Measurements from ENCODE around the gene KHDRBS1. TPM values are rescaled to one million over a fixed set of nuclear protein-coding genes. Genes with fewer than 3 reads are reported as not detected.
"Not testable (repeated sequence)": the region's sequence is repeated elsewhere in the genome, so short reads cannot be mapped to it uniquely, and the experiment has no call there.

The KHDRBS1 gene
- total and polyA plus RNA-seq, 2 experiments from 2014 or later, result 191 to 251 TPM

DNA sequence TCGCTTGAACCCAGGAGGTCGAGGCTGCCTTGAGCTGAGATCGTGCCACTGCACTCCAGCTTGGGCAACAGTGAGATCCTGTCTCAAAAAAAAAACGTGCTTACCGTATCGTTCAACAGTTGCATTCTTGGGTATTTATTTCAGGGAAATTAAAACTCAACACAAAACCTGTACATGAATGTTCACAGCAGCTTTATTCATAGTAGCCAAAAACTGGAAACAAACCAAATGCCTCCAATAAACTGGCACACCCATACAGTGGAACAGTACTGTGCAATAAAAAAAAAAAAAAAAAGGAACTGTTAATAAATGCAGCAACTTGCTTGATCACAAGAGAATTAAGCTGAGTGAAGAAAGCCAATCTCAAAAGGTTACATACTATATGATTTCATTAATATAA, 6.7 kb downstream of the KHDRBS1 start:
- no peak overlapping the region for H3K4me2 ChIP-seq
- H4K20me1 ChIP-seq (replicated peaks; ENCODE audit: insufficient read depth), result peaks cover 99% of the 10 kb centered on the region
- H3K36me3 ChIP-seq (ENCODE audit: insufficient read depth), result peaks cover 10% of the 10 kb centered on the region
- no peak overlapping the region for H3K4me3 ChIP-seq
- no peak overlapping the region for H3K4me3 Mint-ChIP-seq
- peaks cover 12% of the 10 kb centered on the region for H3F3A ChIP-seq (replicated peaks; ENCODE audit: low read depth)
- ATAC-seq (no peak), DNase-seq (ENCODE audit: low spot score) (no peak)
- TF ChIP-seq EZH2phosphoT487 (IDR thresholded peaks at IDR 0.05; ENCODE audit: unreplicated experiment) (no peak), ZNF331 (CRISPR knock-in tag; IDR thresholded peaks at IDR 0.05; ENCODE audit: low read depth) (no peak), JUNB (IDR thresholded peaks at IDR 0.05; ENCODE audit: unreplicated experiment) (no peak), EZH2 (IDR thresholded peaks at IDR 0.05; ENCODE audit: low read depth, unreplicated experiment) (no peak)
- TF ChIP-seq, protein P1, sequence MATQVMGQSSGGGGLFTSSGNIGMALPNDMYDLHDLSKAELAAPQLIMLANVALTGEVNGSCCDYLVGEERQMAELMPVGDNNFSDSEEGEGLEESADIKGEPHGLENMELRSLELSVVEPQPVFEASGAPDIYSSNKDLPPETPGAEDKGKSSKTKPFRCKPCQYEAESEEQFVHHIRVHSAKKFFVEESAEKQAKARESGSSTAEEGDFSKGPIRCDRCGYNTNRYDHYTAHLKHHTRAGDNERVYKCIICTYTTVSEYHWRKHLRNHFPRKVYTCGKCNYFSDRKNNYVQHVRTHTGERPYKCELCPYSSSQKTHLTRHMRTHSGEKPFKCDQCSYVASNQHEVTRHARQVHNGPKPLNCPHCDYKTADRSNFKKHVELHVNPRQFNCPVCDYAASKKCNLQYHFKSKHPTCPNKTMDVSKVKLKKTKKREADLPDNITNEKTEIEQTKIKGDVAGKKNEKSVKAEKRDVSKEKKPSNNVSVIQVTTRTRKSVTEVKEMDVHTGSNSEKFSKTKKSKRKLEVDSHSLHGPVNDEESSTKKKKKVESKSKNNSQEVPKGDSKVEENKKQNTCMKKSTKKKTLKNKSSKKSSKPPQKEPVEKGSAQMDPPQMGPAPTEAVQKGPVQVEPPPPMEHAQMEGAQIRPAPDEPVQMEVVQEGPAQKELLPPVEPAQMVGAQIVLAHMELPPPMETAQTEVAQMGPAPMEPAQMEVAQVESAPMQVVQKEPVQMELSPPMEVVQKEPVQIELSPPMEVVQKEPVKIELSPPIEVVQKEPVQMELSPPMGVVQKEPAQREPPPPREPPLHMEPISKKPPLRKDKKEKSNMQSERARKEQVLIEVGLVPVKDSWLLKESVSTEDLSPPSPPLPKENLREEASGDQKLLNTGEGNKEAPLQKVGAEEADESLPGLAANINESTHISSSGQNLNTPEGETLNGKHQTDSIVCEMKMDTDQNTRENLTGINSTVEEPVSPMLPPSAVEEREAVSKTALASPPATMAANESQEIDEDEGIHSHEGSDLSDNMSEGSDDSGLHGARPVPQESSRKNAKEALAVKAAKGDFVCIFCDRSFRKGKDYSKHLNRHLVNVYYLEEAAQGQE (IDR thresholded peaks at IDR 0.05; ENCODE audit: unreplicated experiment), result no peak
- peaks cover 15% of the 10 kb centered on the region for H3K4me1 Mint-ChIP-seq
- peaks cover 18% of the 10 kb centered on the region for H3K4me1 ChIP-seq (ENCODE audit: insufficient read depth)
- H3K27me3 ChIP-seq (ENCODE audit: insufficient read depth), result no peaks in the 10 kb centered on the region
- H3K9me3 Mint-ChIP-seq, result no peaks in the 10 kb centered on the region
- peaks cover 2% of the 10 kb centered on the region for H3K27me3 Mint-ChIP-seq (ENCODE audit: insufficient read depth, low read depth, poor library complexity)
- H3K79me2 ChIP-seq (replicated peaks; ENCODE audit: insufficient read depth), result peaks cover 100% of the 10 kb centered on the region
- H3K9me2 ChIP-seq (ENCODE audit: insufficient read depth), result no peaks in the 10 kb centered on the region
- H3K36me3 Mint-ChIP-seq (ENCODE audit: low read depth), result peaks cover 40% of the 10 kb centered on the region
- no peak overlapping the region for H3K27ac ChIP-seq (ENCODE audit: low read depth)
- no peak overlapping the region for H2AFZ ChIP-seq
- H3K27ac Mint-ChIP-seq, result no peak overlapping the region

DNA sequence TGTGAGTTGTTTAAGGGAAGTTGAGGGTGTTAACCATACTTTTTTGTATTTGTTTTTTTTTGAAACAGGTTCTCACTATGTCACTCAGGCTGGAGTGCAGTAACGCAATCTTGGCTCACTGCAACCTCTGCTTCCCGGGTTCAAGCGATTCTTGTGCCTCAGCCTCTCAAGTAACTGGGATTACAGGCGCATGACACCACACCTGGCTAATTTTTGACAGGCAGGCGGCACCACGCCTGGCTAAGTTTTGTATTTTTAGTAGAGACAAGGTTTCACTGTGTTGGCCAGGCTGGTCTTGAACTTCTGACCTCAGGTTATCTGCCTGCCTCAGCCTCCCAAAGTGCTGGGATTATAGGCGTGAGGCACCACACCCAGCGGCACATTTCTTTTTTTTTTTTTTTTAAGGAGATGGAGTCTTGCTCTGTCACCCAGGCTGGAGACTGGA, 7.9 kb downstream of the KHDRBS1 start:
- not testable (repeated sequence) for ATAC-seq; H3K4me1 Mint-ChIP-seq; H3K27ac ChIP-seq (ENCODE audit: low read depth); H3K9me3 Mint-ChIP-seq; H3K27me3 ChIP-seq (ENCODE audit: insufficient read depth); H3K4me3 ChIP-seq; H3K9me2 ChIP-seq (ENCODE audit: insufficient read depth); H3K4me3 Mint-ChIP-seq; H3K27me3 Mint-ChIP-seq (ENCODE audit: insufficient read depth, low read depth, poor library complexity); H2AFZ ChIP-seq; DNase-seq (ENCODE audit: low spot score); H3K27ac Mint-ChIP-seq; H3K4me1 ChIP-seq (ENCODE audit: insufficient read depth); H3K36me3 ChIP-seq (ENCODE audit: insufficient read depth); H3K4me2 ChIP-seq
- Histone ChIP-seq H4K20me1 (replicated peaks; ENCODE audit: insufficient read depth) (peaks cover 97% of the 10 kb centered on the region), H3K79me2 (replicated peaks; ENCODE audit: insufficient read depth) (peaks cover 100% of the 10 kb centered on the region), H3F3A (replicated peaks; ENCODE audit: low read depth) (peaks cover 14% of the 10 kb centered on the region; the same call in 1 of the 2 replicates)
- H3K36me3 Mint-ChIP-seq (ENCODE audit: low read depth), result peaks cover 32% of the 10 kb centered on the region; the same call in 2 of the 3 replicates

DNA sequence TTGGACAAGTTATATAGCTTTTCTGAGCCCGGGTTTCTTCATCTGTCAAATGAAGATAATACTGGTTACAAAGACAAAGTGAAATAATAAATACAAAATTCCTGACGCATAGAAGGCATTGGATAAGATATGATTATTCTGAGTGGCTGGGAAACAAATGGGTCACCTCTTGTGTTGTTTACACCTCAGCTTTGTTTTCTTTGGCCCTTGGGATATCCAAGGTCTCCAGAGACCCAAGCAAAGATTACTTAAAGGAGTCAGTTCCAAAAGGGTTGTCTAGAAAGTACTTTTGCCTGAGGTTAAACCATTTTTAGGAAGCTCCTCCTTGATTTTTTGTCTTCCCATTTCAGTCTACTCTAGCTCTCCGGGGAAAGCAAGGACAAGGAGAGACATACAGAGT, 9.7 kb downstream of the KHDRBS1 start:
- Mint-ChIP-seq H3K9me3 (no peaks in the 10 kb centered on the region), H3K27me3 (ENCODE audit: insufficient read depth, low read depth, poor library complexity) (peaks cover 2% of the 10 kb centered on the region), H3K4me1 (no peaks in the 10 kb centered on the region; the same call in 2 of the 3 replicates), H3K4me3 (no peak overlapping the region), H3K36me3 (ENCODE audit: low read depth) (peaks cover 27% of the 10 kb centered on the region; the same call in 2 of the 3 replicates), H3K27ac (no peak overlapping the region)
- Histone ChIP-seq H3K9me2 (ENCODE audit: insufficient read depth) (no peaks in the 10 kb centered on the region), H3F3A (replicated peaks; ENCODE audit: low read depth) (peaks cover 16% of the 10 kb centered on the region; the same call in 1 of the 2 replicates), H3K4me3 (no peak overlapping the region), H4K20me1 (replicated peaks; ENCODE audit: insufficient read depth) (peaks cover 96% of the 10 kb centered on the region), H3K27me3 (ENCODE audit: insufficient read depth) (no peaks in the 10 kb centered on the region), H3K36me3 (ENCODE audit: insufficient read depth) (peaks cover 3% of the 10 kb centered on the region), H3K4me1 (ENCODE audit: insufficient read depth) (no peaks in the 10 kb centered on the region), H2AFZ (no peak overlapping the region), H3K79me2 (replicated peaks; ENCODE audit: insufficient read depth) (peaks cover 100% of the 10 kb centered on the region), H3K27ac (ENCODE audit: low read depth) (peak overlapping the region; percentile 1; the same call in 1 of the 2 replicates), H3K4me2 (no peak overlapping the region)
- ATAC-seq, result no peak
- TF ChIP-seq ZNF114 (CRISPR knock-in tag; IDR thresholded peaks at IDR 0.05), result no peak
- TF ChIP-seq ZNF331 (CRISPR knock-in tag; IDR thresholded peaks at IDR 0.05; ENCODE audit: low read depth), result no peak
- TF ChIP-seq, protein P2, sequence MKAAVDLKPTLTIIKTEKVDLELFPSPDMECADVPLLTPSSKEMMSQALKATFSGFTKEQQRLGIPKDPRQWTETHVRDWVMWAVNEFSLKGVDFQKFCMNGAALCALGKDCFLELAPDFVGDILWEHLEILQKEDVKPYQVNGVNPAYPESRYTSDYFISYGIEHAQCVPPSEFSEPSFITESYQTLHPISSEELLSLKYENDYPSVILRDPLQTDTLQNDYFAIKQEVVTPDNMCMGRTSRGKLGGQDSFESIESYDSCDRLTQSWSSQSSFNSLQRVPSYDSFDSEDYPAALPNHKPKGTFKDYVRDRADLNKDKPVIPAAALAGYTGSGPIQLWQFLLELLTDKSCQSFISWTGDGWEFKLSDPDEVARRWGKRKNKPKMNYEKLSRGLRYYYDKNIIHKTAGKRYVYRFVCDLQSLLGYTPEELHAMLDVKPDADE (IDR thresholded peaks at IDR 0.05), result no peak
- DNase-seq (ENCODE audit: low spot score), result no peak

Data from GM23338 (cell line).